Hindlimb muscle (tissue), 1 donor: ENCODE results near the gene STAB1. TPM values are rescaled to one million over a fixed set of nuclear protein-coding genes. Genes with fewer than 3 reads are reported as not detected.
A peak's percentile ranks its signal among the peaks of the same experiment; 100 is the strongest.

ENCODE experiments used
- DNase-seq: peaks from one replicate; pipeline ENCODE4 v3.0.0-alpha.2; 2013
- polyA plus RNA-seq: library from polyadenylated mRNA; unstranded; fragments of 120-200 nt; gene quantifications from one replicate; pipeline ENCODE4 v1.2.1, GENCODE V29; 2013; ENCODE audit not compliant: insufficient read length

The STAB1 gene
- polyA plus RNA-seq, 1 donor: 59.9 TPM

- no peak for DNase-seq
Measured at GRCh38 chr3:52534281-52535183, 39.4 kb downstream of the STAB1 start.

GRCh38 chr3:52535411-52536111 lies 40.4 kb downstream of the STAB1 start:
- DNase-seq: no peak

- no peak for DNase-seq
Measured at GRCh38 chr3:52536112-52536368, 40.9 kb downstream of the STAB1 start.

- DNase-seq: peak; percentile 99
Measured at GRCh38 chr3:52536369-52537164, 41.4 kb downstream of the STAB1 start, which contains the start of gene UQCC5. UQCC5 (plus strand) TSS chr3:52536605; CDS start chr3:52536756, 151 bp downstream.

GRCh38 chr3:52537165-52537620 lies 42.1 kb downstream of the STAB1 start:
- no peak for DNase-seq

- no peak for DNase-seq
Measured at GRCh38 chr3:52537726-52538421, 42.7 kb downstream of the STAB1 start.

- no peak for DNase-seq
Measured at GRCh38 chr3:52539010-52539653, 44.0 kb downstream of the STAB1 start.

- no peak for DNase-seq
Measured at GRCh38 chr3:52541050-52541449, 45.9 kb downstream of the STAB1 start.

GRCh38 chr3:52544937-52545336 lies 49.8 kb downstream of the STAB1 start:
- no peak for DNase-seq

GRCh38 chr3:52546111-52546901 lies 51.2 kb downstream of the STAB1 start:
- no peak for DNase-seq

GRCh38 chr3:52547143-52547542 lies 52.0 kb downstream of the STAB1 start:
- no peak for DNase-seq

- no peak for DNase-seq
Measured at GRCh38 chr3:52551118-52551517, 56.0 kb downstream of the STAB1 start.

GRCh38 chr3:52552089-52552488 lies 57.0 kb downstream of the STAB1 start:
- DNase-seq: no peak

- DNase-seq: no peak
Measured at GRCh38 chr3:52554026-52554755, 59.1 kb downstream of the STAB1 start.

- no peak for DNase-seq
Measured at GRCh38 chr3:52555056-52555455, 59.9 kb downstream of the STAB1 start.

GRCh38 chr3:52557011-52557960 lies 62.1 kb downstream of the STAB1 start:
- no peak for DNase-seq

- no peak for DNase-seq
Measured at GRCh38 chr3:52558436-52558835, 63.3 kb downstream of the STAB1 start.

GRCh38 chr3:52561028-52561747 lies 66.0 kb downstream of the STAB1 start:
- no peak for DNase-seq
